ENCODE results near the gene ESR1. TPM values are rescaled to one million over a fixed set of nuclear protein-coding genes. Genes with fewer than 3 reads are reported as not detected.
"Not testable (repeated sequence)": the region's sequence is repeated elsewhere in the genome, so short reads cannot be mapped to it uniquely, and the experiment has no call there.

The ESR1 gene
- total and polyA plus RNA-seq, 12 donors = 0.28 to 9.4 (median 3.8) TPM

DNA sequence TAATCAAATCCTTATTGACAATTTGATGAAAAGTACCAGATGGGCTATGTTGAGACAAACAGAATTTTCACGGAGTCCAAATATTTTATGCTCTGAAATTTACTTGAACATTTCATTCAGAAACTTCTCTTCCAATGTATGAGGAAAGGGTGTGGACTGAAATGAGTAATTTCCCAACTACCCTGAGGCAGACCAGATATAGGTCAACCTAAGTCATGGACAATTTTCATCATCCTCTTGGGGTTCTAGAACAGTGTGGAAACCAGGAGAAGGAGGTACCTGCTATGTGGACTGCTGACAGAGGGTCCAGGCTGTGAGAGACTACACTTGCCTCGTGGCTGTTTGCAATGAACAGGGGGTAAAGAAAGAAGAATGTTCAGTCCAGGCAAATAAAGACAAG, 323.0 kb downstream of the ESR1 start:
- Histone ChIP-seq H3K9me3 (replicated peaks in 1 of 3) (no peaks in the 10 kb centered on the region), H3K27me3 (no peaks in the 10 kb centered on the region), H3K36me3 (replicated peaks in 1 of 2) (peaks cover 0 to 47% of the 10 kb centered on the region in 2 donors), H3K4me1 (replicated peaks in 1 of 2) (no peaks in the 10 kb centered on the region), H3K27ac (peak overlapping the region in 1 of 5 donors; percentile 33), H3K4me3 (peak overlapping the region in 1 of 4 donors; percentile 25)
- no peak for DNase-seq
- TF ChIP-seq POLR2A (IDR thresholded peaks at IDR 0.05) = no peak
- TF ChIP-seq, protein P1, sequence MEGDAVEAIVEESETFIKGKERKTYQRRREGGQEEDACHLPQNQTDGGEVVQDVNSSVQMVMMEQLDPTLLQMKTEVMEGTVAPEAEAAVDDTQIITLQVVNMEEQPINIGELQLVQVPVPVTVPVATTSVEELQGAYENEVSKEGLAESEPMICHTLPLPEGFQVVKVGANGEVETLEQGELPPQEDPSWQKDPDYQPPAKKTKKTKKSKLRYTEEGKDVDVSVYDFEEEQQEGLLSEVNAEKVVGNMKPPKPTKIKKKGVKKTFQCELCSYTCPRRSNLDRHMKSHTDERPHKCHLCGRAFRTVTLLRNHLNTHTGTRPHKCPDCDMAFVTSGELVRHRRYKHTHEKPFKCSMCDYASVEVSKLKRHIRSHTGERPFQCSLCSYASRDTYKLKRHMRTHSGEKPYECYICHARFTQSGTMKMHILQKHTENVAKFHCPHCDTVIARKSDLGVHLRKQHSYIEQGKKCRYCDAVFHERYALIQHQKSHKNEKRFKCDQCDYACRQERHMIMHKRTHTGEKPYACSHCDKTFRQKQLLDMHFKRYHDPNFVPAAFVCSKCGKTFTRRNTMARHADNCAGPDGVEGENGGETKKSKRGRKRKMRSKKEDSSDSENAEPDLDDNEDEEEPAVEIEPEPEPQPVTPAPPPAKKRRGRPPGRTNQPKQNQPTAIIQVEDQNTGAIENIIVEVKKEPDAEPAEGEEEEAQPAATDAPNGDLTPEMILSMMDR (IDR thresholded peaks at IDR 0.05) = no peak
- intact Hi-C loops (cut with DNase I) = no loop called here
- WGBS, 4 donors = 67 to 87% (median 85%) methylated on average over 2 of the region's 2 CpGs

DNA sequence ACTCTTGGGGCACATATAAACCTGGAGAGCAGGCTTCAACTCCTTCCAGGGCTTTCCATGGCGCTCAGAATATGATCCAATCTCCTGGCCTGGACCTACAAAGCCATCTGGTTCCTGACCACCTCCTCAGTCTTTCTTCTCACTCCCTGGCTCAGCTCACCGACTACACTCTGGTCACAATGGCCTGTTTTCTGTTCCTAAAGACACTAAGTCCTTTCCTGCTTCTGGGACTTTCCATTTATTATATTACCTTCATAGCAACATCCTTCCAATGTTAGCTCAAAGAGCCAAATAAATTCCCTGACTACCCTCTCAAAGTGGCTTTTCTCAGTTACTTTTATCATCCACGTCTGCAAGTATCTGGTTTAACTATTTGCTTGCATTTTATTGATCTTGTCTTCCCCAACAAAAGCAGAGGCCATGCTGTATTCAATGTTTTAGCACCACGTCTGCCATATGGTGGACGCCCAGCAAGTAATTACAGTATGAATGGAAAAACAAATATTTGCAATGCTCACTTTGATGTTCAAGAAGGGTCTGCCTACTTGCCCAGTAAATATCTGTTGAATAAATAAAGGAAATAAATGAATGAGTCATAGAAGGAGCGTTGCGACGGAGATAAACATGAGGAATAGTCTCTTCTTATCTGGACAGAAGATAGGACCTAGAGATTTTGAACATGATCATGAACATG, 328.4 kb downstream of the ESR1 start:
- TF ChIP-seq POLR2A (IDR thresholded peaks at IDR 0.05) = no peak
- TF ChIP-seq, protein P1 (IDR thresholded peaks at IDR 0.05) = no peak
- H3K36me3 ChIP-seq (replicated peaks in 1 of 2) = peaks cover 0 to 79% of the 10 kb centered on the region in 2 donors
- H3K27ac ChIP-seq = no peak overlapping the region
- H3K4me3 ChIP-seq = no peak overlapping the region
- 79 to 84% (median 82%) methylated on average over 8 of the region's 8 CpGs for WGBS, 4 donors
- no peaks in the 10 kb centered on the region for H3K27me3 ChIP-seq
- no peaks in the 10 kb centered on the region for H3K9me3 ChIP-seq (replicated peaks in 1 of 3)
- no peaks in the 10 kb centered on the region for H3K4me1 ChIP-seq (replicated peaks in 1 of 2)
- DNase-seq = no peak
- intact Hi-C loops (cut with DNase I) = no loop called here

DNA sequence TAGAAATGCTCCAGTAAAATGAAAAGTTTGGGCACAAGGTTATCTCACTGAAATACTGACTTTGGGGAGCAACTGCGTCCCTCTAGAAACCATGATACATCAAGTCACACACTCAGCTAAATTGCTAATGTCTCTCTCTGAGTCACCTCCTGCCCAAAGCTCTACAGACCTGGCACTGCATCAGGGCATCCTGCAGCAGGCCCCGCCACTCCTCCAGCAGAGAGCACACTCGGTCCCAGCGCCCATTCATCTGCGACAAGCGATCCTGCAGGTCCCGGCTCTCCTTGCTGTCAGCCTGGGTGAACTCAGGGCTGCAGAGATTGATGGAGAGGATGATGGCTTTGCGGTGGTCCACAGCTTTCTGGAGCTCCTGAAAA, 329.0 kb downstream of the ESR1 start:
- no peaks in the 10 kb centered on the region for H3K4me1 ChIP-seq (replicated peaks in 1 of 2)
- peak in 3 of 7 donors; percentile 25 to 34 (median 29) for DNase-seq
- no peaks in the 10 kb centered on the region for H3K9me3 ChIP-seq (replicated peaks in 1 of 3)
- H3K27ac ChIP-seq = no peak overlapping the region
- no peaks in the 10 kb centered on the region for H3K27me3 ChIP-seq
- intact Hi-C loops (cut with DNase I) = no loop called here
- TF ChIP-seq, protein P1 (IDR thresholded peaks at IDR 0.05) = no peak
- no peak for TF ChIP-seq POLR2A (IDR thresholded peaks at IDR 0.05)
- H3K4me3 ChIP-seq = no peak overlapping the region
- peaks cover 0 to 82% of the 10 kb centered on the region in 2 donors for H3K36me3 ChIP-seq (replicated peaks in 1 of 2)
- WGBS, 4 donors = 76 to 88% (median 83%) methylated on average over 8 of the region's 8 CpGs

DNA sequence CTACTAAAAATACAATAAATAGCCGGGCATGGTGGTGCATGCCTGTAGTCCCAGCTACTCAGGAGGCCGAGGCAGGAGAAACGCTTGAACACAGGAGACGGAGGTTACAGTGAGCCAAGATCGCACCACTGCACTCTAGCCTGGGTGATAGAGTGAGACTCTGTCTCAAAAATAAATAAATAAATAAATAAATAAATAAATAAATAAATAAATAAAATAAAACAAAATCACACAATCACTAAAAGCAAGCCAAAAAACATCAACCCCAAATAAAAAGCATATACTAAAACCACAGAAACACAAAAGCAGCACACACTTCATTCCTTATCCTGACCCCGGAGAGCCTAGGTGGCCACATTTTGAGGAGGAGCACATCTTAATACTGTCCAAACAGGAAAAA, 330.9 kb downstream of the ESR1 start:
- intact Hi-C loops (cut with DNase I); H3K9me3 ChIP-seq (replicated peaks in 1 of 3); H3K27me3 ChIP-seq; H3K4me1 ChIP-seq (replicated peaks in 1 of 2); H3K27ac ChIP-seq; H3K4me3 ChIP-seq; DNase-seq: not testable (repeated sequence)
- 93 to 98% (median 97%) methylated on average over 6 of the region's 6 CpGs for WGBS, 4 donors
- peaks cover 0 to 69% of the 10 kb centered on the region in 2 donors for H3K36me3 ChIP-seq (replicated peaks in 1 of 2)

DNA sequence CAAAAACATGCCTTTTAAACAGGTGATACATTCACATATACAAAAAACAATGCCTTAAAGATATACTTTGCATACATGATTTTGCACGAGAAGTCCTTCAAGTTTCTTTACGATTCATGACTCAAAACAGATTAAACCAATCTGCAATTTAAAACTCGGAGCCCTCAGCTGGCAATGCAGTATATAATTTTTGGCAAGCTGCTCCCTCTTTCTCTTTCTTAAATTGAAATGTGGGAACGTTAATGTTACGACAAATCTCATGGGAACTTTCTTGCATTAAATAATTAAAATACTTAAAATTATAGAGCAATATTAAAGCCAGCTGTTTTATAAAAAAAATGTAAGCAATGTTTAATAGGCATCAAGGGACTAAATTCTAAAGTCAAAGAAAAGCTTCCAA, 334.6 kb downstream of the ESR1 start:
- TF ChIP-seq, protein P1 (IDR thresholded peaks at IDR 0.05) = no peak
- no peak for TF ChIP-seq POLR2A (IDR thresholded peaks at IDR 0.05)
- Histone ChIP-seq H3K4me3 (no peak overlapping the region), H3K27ac (no peak overlapping the region), H3K9me3 (replicated peaks in 1 of 3) (no peaks in the 10 kb centered on the region), H3K4me1 (replicated peaks in 1 of 2) (peaks cover 0 to 8% of the 10 kb centered on the region in 2 donors), H3K36me3 (replicated peaks in 1 of 2) (peaks cover 0 to 60% of the 10 kb centered on the region in 2 donors), H3K27me3 (no peaks in the 10 kb centered on the region)
- intact Hi-C loops (cut with DNase I) = no loop called here
- WGBS, 4 donors = 72 to 86% (median 82%) methylated on average over 5 of the region's 5 CpGs
- DNase-seq = no peak
